Left cardiac atrium (tissue), 4 donors: ENCODE results near the gene AXDND1. TPM values are rescaled to one million over a fixed set of nuclear protein-coding genes. Genes with fewer than 3 reads are reported as not detected.
"Not testable (repeated sequence)": the region's sequence is repeated elsewhere in the genome, so short reads cannot be mapped to it uniquely, and the experiment has no call there.

Source experiments
- ATAC-seq, 2 donors: fragments of 200-7000 bp; cut with Tn5 transposase; one replicate each; pipeline ENCODE4 v1.9.1; 2020; ENCODE audit warnings: mild to moderate bottlenecking in 2 of 2, moderate library complexity in 2 of 2
- DNase-seq: peaks from one replicate; pipeline ENCODE4 v3.0.0-alpha.2; 2020
- intact Hi-C, 2 donors: fragments of 100-400 bp; cut with DNase I; formaldehyde crosslinking; loops; one replicate each; pipeline versions ENCODE4 v1.14.1 to v1.15.1; 2022 to 2023
- total RNA-seq, 2 donors: library from RNA; stranded (reverse); fragmentation: NEBNext Ultra II Directional; extraction: Animal tissue kit (Norgen Biotek cat#: 25700); gene quantifications; one replicate each; pipeline ENCODE4 v1.2.1, GENCODE V29; 2021
- donor health status: DM: no; HTN: yes; CAD: no.
- donor health status: DM: no; HTN: yes; CAD: no; lungs with severe emphysema.
- donor health status: DM: yes; HTN: yes; CAD: no.
- donor health status: Dilated cardiomyopathy.

The AXDND1 gene
- total RNA-seq, 2 donors from 2014 or later = 0.44 TPM; not detected in 1

GRCh38 chr1:179447489-179447888, 81.7 kb downstream of the AXDND1 start:
- ATAC-seq = no peak
- no peak for DNase-seq
- intact Hi-C loops = no loop called here

- intact Hi-C loops = no loop called here
Observed at GRCh38 chr1:179448437-179449149, 82.8 kb downstream of the AXDND1 start.

GRCh38 chr1:179459606-179460206, 93.9 kb downstream of the AXDND1 start:
- intact Hi-C loops, ATAC-seq, DNase-seq: not testable (repeated sequence)

More at GRCh38 chr1:179448437-179449149, 82.8 kb downstream of the AXDND1 start:
- ATAC-seq = no peak
- DNase-seq = no peak

GRCh38 chr1:179465661-179466060, 99.9 kb downstream of the AXDND1 start:
- ATAC-seq, intact Hi-C loops: not testable (repeated sequence)

GRCh38 chr1:179474713-179475112, 108.9 kb downstream of the AXDND1 start:
- ATAC-seq (no peak), DNase-seq (no peak)
- intact Hi-C loops = no loop called here

More at GRCh38 chr1:179465661-179466060, 99.9 kb downstream of the AXDND1 start:
- not testable (repeated sequence) for DNase-seq

- intact Hi-C loops = no loop called here
- no peak for DNase-seq
- no peak for ATAC-seq
Observed at GRCh38 chr1:179476484-179476883, 110.7 kb downstream of the AXDND1 start.

GRCh38 chr1:179478370-179478769, 112.6 kb downstream of the AXDND1 start:
- no peak for ATAC-seq
- intact Hi-C loops = no loop called here

GRCh38 chr1:179490611-179491010, 124.8 kb downstream of the AXDND1 start:
- no peak for ATAC-seq
- intact Hi-C loops = no loop called here

More at GRCh38 chr1:179478370-179478769, 112.6 kb downstream of the AXDND1 start:
- DNase-seq = no peak

GRCh38 chr1:179493323-179493722, 127.6 kb downstream of the AXDND1 start:
- ATAC-seq (no peak), DNase-seq (no peak)
- intact Hi-C loops = no loop called here

More at GRCh38 chr1:179490611-179491010, 124.8 kb downstream of the AXDND1 start:
- no peak for DNase-seq

GRCh38 chr1:179506199-179506598, 140.4 kb downstream of the AXDND1 start:
- no peak for DNase-seq
- intact Hi-C loops = no loop called here
- ATAC-seq = no peak

GRCh38 chr1:179509384-179509783, 143.6 kb downstream of the AXDND1 start:
- intact Hi-C loops = no loop called here
- ATAC-seq (no peak), DNase-seq (no peak)

GRCh38 chr1:179510038-179510437, 144.3 kb downstream of the AXDND1 start:
- DNase-seq (no peak), ATAC-seq (no peak)
- intact Hi-C loops = no loop called here

GRCh38 chr1:179516976-179517705, 151.4 kb downstream of the AXDND1 start:
- DNase-seq (no peak), ATAC-seq (no peak)
- intact Hi-C loops = no loop called here

GRCh38 chr1:179518544-179518943, 152.8 kb downstream of the AXDND1 start:
- DNase-seq, intact Hi-C loops, ATAC-seq: not testable (repeated sequence)

- ATAC-seq (no peak), DNase-seq (no peak)
- intact Hi-C loops = no loop called here
Observed at GRCh38 chr1:179529482-179530195, 163.9 kb downstream of the AXDND1 start.

- intact Hi-C loops = no loop called here
- ATAC-seq = no peak
- DNase-seq = no peak
Observed at GRCh38 chr1:179530352-179530751, 164.6 kb downstream of the AXDND1 start.

GRCh38 chr1:179541774-179542173, 176.0 kb downstream of the AXDND1 start:
- DNase-seq = no peak

GRCh38 chr1:179545321-179545720, 179.6 kb downstream of the AXDND1 start:
- intact Hi-C loops = no loop called here

More at GRCh38 chr1:179541774-179542173, 176.0 kb downstream of the AXDND1 start:
- intact Hi-C loops = no loop called here
- ATAC-seq = no peak

GRCh38 chr1:179547021-179547535, 181.3 kb downstream of the AXDND1 start:
- intact Hi-C loops = no loop called here
- DNase-seq = no peak
- ATAC-seq = no peak

More at GRCh38 chr1:179545321-179545720, 179.6 kb downstream of the AXDND1 start:
- DNase-seq = no peak
- ATAC-seq = no peak
